Keratinocyte (primary cell): ENCODE results near the gene GTF2H1. TPM values are rescaled to one million over a fixed set of nuclear protein-coding genes. Genes with fewer than 3 reads are reported as not detected.
"Not testable (repeated sequence)": the region's sequence is repeated elsewhere in the genome, so short reads cannot be mapped to it uniquely, and the experiment has no call there.

Experiments used
- DNase-seq: peaks from one replicate; pipeline ENCODE4 v3.0.0-alpha.2; 2011; ENCODE audit warnings: low read depth, missing footprints, low spot score
- FAIRE-seq: peaks from 2 replicates; lab custom pipeline; 2011; peaks lifted over from hg19 to GRCh38; lab: Jason Lieb, UNC
- H2AFZ ChIP-seq: 2 replicates; pipeline ENCODE4 v1.6.0; 2012; ENCODE audit warnings: low read length, control low read depth, inconsistent platforms; ENCODE audit not compliant: control insufficient read depth
- H3K27ac ChIP-seq: 2 replicates; pipeline ENCODE4 v1.5.1; 2011; ENCODE audit warnings: low read length; ENCODE audit not compliant: control insufficient read depth, insufficient read depth
- H3K27me3 ChIP-seq: 3 replicates; pipeline ENCODE4 v1.6.0; 2011; ENCODE audit warnings: low read length; ENCODE audit not compliant: control insufficient read depth, insufficient read depth; ENCODE audit errors: extremely low read depth
- H3K36me3 ChIP-seq, 2 experiments: 2 replicates in 1 of 2; 3 replicates in 1 of 2; pipeline ENCODE4 v1.5.1; 2011; ENCODE audit warnings: low read length in 2 of 2, mild to moderate bottlenecking in 1 of 2; ENCODE audit not compliant: control insufficient read depth in 2 of 2, insufficient read depth in 2 of 2; ENCODE audit errors: extremely low read depth in 1 of 2
- H3K4me1 ChIP-seq: 3 replicates; pipeline ENCODE4 v1.5.1; 2011; ENCODE audit warnings: low read length; ENCODE audit not compliant: control insufficient read depth, insufficient read depth; ENCODE audit errors: extremely low read depth
- H3K4me2 ChIP-seq: 3 replicates; pipeline ENCODE4 v1.6.0; 2011; ENCODE audit warnings: low read depth, low read length; ENCODE audit not compliant: control insufficient read depth, insufficient read depth; ENCODE audit errors: extremely low read depth
- H3K4me3 ChIP-seq, 3 experiments: fragments of 200-600 bp in 1 of 3; sonication (generic) in 1 of 3; 2 replicates in 2 of 3; 3 replicates in 1 of 3; pipeline ENCODE4 v1.5.1; 2011 to 2016; ENCODE audit warnings: low read length in 3 of 3, mild to moderate bottlenecking in 3 of 3, control low read depth in 2 of 3, inconsistent platforms in 1 of 3, low read depth in 1 of 3, mixed read lengths in 1 of 3, mixed run types in 1 of 3, moderate library complexity in 1 of 3; ENCODE audit not compliant: control insufficient read depth in 2 of 3, insufficient read depth in 2 of 3; ENCODE audit errors: extremely low read depth in 1 of 3
- H3K79me2 ChIP-seq: 2 replicates; pipeline ENCODE4 v1.6.0; 2012; ENCODE audit warnings: low read length; ENCODE audit not compliant: control insufficient read depth, insufficient read depth
- H3K9ac ChIP-seq: 3 replicates; pipeline ENCODE4 v1.6.0; 2011; ENCODE audit warnings: low read length; ENCODE audit not compliant: control insufficient read depth, insufficient read depth; ENCODE audit errors: extremely low read depth
- H3K9me1 ChIP-seq: 3 replicates; pipeline ENCODE4 v1.6.0; 2011; ENCODE audit warnings: low read length; ENCODE audit not compliant: control insufficient read depth, insufficient read depth; ENCODE audit errors: extremely low read depth
- H3K9me3 ChIP-seq: 2 replicates; pipeline ENCODE4 v1.5.1; 2012; ENCODE audit warnings: low read depth, low read length; ENCODE audit not compliant: control insufficient read depth
- H4K20me1 ChIP-seq: 3 replicates; pipeline ENCODE4 v1.6.0; 2011; ENCODE audit warnings: low read length; ENCODE audit not compliant: control insufficient read depth, insufficient read depth; ENCODE audit errors: extremely low read depth
- CTCF ChIP-seq, 3 experiments: IDR thresholded peaks in 1 of 3; conservative IDR thresholded peaks in 1 of 3; optimal IDR thresholded peaks in 1 of 3; 2 replicates in 2 of 3; 3 replicates in 1 of 3; pipeline versions ENCODE3 to v1.5.1; 2011; ENCODE audit warnings: low read length in 3 of 3, mild to moderate bottlenecking in 3 of 3, moderate library complexity in 2 of 3, control low read depth in 1 of 3, inconsistent platforms in 1 of 3; ENCODE audit not compliant: insufficient read depth in 2 of 3; ENCODE audit errors: extremely low read depth in 1 of 3
- EZH2 ChIP-seq: IDR thresholded peaks from one replicate; pipeline ENCODE4 v1.6.1; 2012; ENCODE audit warnings: inconsistent platforms, mild to moderate bottlenecking, low read length, moderate library complexity
- dilution Hi-C: fragments of 300-500 bp; cut with MboI; formaldehyde crosslinking; loops from one replicate; pipeline ENCODE4 v1.7.0; 2020; ENCODE audit warnings: low sequenced_read_pairs; ENCODE audit not compliant: extremely low pct_ligation_motif_present
- polyA plus RNA-seq, 5 experiments: library from polyadenylated mRNA; depleted of rRNA in 3 of 5; stranded (reverse) in 3 of 5; stranded (forward) in 1 of 5; unstranded in 1 of 5; fragments of >200 nt; gene quantifications; 1 replicate in 1 of 5; 2 replicates in 3 of 5; 3 replicates in 1 of 5; pipeline versions ENCODE4 v1.2.1 to v1.2.3, GENCODE V29; 2011 to 2012; ENCODE audit warnings: missing spikeins in 2 of 5, low read depth in 1 of 5, low replicate concordance in 1 of 5

Gene GTF2H1
- polyA plus RNA-seq, 1 donor (not counting 4 experiments of a cell fraction or from before 2014, with no cell fraction given): 42.1 TPM

GRCh38 chr11:18397921-18398320 lies 75.6 kb downstream of the GTF2H1 start:
- Histone ChIP-seq H3K4me1 (peaks cover 18% of the 10 kb centered on the region), H3K27me3 (no peaks in the 10 kb centered on the region), H3K9ac (no peak overlapping the region), H2AFZ (no peak overlapping the region), H3K9me1 (peaks cover 4% of the 10 kb centered on the region), H3K4me3 (no peak overlapping the region), H3K36me3 (peaks cover 37 to 39% of the 10 kb centered on the region in 2 experiments), H3K27ac (no peak overlapping the region), H3K79me2 (peaks cover 62% of the 10 kb centered on the region), H3K4me2 (no peak overlapping the region), H4K20me1 (peaks cover 21% of the 10 kb centered on the region), H3K9me3 (no peaks in the 10 kb centered on the region)
- dilution Hi-C loops: no loop called here
- FAIRE-seq (no peak), DNase-seq (no peak)
- TF ChIP-seq EZH2 (no peak), CTCF (optimal IDR thresholded peaks at IDR 0.05 in 1 of 3, IDR thresholded peaks at IDR 0.05 in 1 of 3, conservative IDR thresholded peaks at IDR 0.05 in 1 of 3; ENCODE audit: extremely low read depth in 1 of 3, insufficient read depth in 2 of 3, low read length in 3 of 3) (no peak)

GRCh38 chr11:18401077-18401476 lies 78.7 kb downstream of the GTF2H1 start:
- H3K27ac ChIP-seq, dilution Hi-C loops, H2AFZ ChIP-seq, H3K4me3 ChIP-seq, H3K4me2 ChIP-seq, H3K4me1 ChIP-seq, FAIRE-seq, H3K9ac ChIP-seq, DNase-seq, H3K9me3 ChIP-seq, H3K27me3 ChIP-seq, H3K9me1 ChIP-seq: not testable (repeated sequence)
- peaks cover 50% of the 10 kb centered on the region for H3K79me2 ChIP-seq
- H3K36me3 ChIP-seq: peaks cover 48 to 53% of the 10 kb centered on the region in 2 experiments
- peaks cover 24% of the 10 kb centered on the region for H4K20me1 ChIP-seq

- no peak overlapping the region for H3K27ac ChIP-seq
- H4K20me1 ChIP-seq: peaks cover 12% of the 10 kb centered on the region
- no peak overlapping the region for H3K4me2 ChIP-seq
- TF ChIP-seq EZH2: no peak
- H3K9me3 ChIP-seq: no peaks in the 10 kb centered on the region
- no peaks in the 10 kb centered on the region for H3K27me3 ChIP-seq
- H2AFZ ChIP-seq: no peak overlapping the region
- peaks cover 14% of the 10 kb centered on the region for H3K4me1 ChIP-seq
- no peak overlapping the region for H3K4me3 ChIP-seq
- DNase-seq (no peak), FAIRE-seq (no peak)
- H3K36me3 ChIP-seq: peaks cover 40 to 50% of the 10 kb centered on the region in 2 experiments
- dilution Hi-C loops: no loop called here
- peaks cover 22% of the 10 kb centered on the region for H3K79me2 ChIP-seq
- H3K9ac ChIP-seq: no peak overlapping the region
- peaks cover 4% of the 10 kb centered on the region for H3K9me1 ChIP-seq
These were observed 81.7 kb downstream of the GTF2H1 start for GRCh38 chr11:18404062-18404461.

GRCh38 chr11:18407400-18407799 lies 85.0 kb downstream of the GTF2H1 start:
- H3K79me2 ChIP-seq, H3K27me3 ChIP-seq, H3K9ac ChIP-seq, H3K9me3 ChIP-seq, H2AFZ ChIP-seq, H4K20me1 ChIP-seq, H3K4me2 ChIP-seq, DNase-seq, dilution Hi-C loops, H3K9me1 ChIP-seq, H3K4me3 ChIP-seq: not testable (repeated sequence)
- H3K4me1 ChIP-seq: peaks cover 20% of the 10 kb centered on the region
- peak; percentile 83 for FAIRE-seq
- peaks cover 20 to 30% of the 10 kb centered on the region in 2 experiments for H3K36me3 ChIP-seq
- peak overlapping the region; percentile 31 for H3K27ac ChIP-seq
